Neutrophil (primary cell): ENCODE measurements around the gene ARTN.
A peak's percentile ranks its signal among the peaks of the same experiment; 100 is the strongest.

Experiments
- H3K27ac ChIP-seq: fragments of 200-600 bp; sonication (generic); 2 replicates; pipeline ENCODE4 v1.5.1; 2016; ENCODE audit warnings: mild to moderate bottlenecking, moderate library complexity
- H3K27me3 ChIP-seq: fragments of 200-600 bp; sonication (generic); 2 replicates; pipeline ENCODE4 v1.6.0; 2016; ENCODE audit warnings: mild to moderate bottlenecking
- H3K36me3 ChIP-seq: fragments of 200-600 bp; sonication (generic); 2 replicates; pipeline ENCODE4 v1.5.1; 2017
- H3K4me1 ChIP-seq, 2 experiments: fragments of 200-600 bp in 1 of 2; sonication (generic) in 1 of 2; 1 replicate in 1 of 2; 2 replicates in 1 of 2; pipeline versions ENCODE4 v1.5.1 to v1.6.1; 2013 to 2016; ENCODE audit warnings: low read depth in 1 of 2, low read length in 1 of 2, mild to moderate bottlenecking in 1 of 2, moderate library complexity in 1 of 2; ENCODE audit not compliant: control insufficient read depth in 1 of 2, insufficient read depth in 1 of 2
- H3K4me3 ChIP-seq, 2 experiments: fragments of 200-600 bp in 1 of 2; sonication (generic) in 1 of 2; 1 replicate in 1 of 2; 2 replicates in 1 of 2; pipeline ENCODE4 v1.5.1; 2013 to 2016; ENCODE audit warnings: low read depth in 1 of 2, low read length in 1 of 2, mild to moderate bottlenecking in 1 of 2, moderate library complexity in 1 of 2
- H3K9me3 ChIP-seq: fragments of 200-600 bp; sonication (generic); 2 replicates; pipeline ENCODE4 v1.5.1; 2016
- TF ChIP-seq, protein P1 (sequence below): fragments of 200-600 bp; sonication (generic); IDR thresholded peaks from 2 replicates; pipeline ENCODE4 v1.5.1; 2016; ENCODE audit warnings: antibody characterized with exemption

The ARTN gene

DNA sequence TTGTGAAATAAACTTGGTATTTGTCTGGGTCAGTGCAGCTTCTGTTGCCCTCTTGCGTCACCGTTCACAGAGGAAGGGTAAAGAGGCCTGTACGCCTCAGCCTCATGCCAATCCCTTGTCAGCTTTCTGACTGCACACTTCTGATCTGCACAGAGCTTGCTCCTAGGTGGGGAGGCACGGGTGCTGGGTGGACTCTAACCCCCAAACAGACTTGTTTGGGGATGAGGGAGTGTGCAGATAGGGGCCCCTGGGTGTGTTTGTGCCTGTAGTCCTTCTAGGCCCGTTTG, 44.6 kb downstream of the ARTN start:
- Histone ChIP-seq H3K4me1 (peaks cover 78 to 81% of the 10 kb centered on the region in 2 experiments), H3K27ac (peak overlapping the region; percentile 98), H3K9me3 (no peaks in the 10 kb centered on the region), H3K36me3 (peaks cover 30% of the 10 kb centered on the region), H3K27me3 (peaks cover 13% of the 10 kb centered on the region), H3K4me3 (peak overlapping the region; percentile 57 to 96)
- TF ChIP-seq, protein P1, sequence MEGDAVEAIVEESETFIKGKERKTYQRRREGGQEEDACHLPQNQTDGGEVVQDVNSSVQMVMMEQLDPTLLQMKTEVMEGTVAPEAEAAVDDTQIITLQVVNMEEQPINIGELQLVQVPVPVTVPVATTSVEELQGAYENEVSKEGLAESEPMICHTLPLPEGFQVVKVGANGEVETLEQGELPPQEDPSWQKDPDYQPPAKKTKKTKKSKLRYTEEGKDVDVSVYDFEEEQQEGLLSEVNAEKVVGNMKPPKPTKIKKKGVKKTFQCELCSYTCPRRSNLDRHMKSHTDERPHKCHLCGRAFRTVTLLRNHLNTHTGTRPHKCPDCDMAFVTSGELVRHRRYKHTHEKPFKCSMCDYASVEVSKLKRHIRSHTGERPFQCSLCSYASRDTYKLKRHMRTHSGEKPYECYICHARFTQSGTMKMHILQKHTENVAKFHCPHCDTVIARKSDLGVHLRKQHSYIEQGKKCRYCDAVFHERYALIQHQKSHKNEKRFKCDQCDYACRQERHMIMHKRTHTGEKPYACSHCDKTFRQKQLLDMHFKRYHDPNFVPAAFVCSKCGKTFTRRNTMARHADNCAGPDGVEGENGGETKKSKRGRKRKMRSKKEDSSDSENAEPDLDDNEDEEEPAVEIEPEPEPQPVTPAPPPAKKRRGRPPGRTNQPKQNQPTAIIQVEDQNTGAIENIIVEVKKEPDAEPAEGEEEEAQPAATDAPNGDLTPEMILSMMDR, result no peak

DNA sequence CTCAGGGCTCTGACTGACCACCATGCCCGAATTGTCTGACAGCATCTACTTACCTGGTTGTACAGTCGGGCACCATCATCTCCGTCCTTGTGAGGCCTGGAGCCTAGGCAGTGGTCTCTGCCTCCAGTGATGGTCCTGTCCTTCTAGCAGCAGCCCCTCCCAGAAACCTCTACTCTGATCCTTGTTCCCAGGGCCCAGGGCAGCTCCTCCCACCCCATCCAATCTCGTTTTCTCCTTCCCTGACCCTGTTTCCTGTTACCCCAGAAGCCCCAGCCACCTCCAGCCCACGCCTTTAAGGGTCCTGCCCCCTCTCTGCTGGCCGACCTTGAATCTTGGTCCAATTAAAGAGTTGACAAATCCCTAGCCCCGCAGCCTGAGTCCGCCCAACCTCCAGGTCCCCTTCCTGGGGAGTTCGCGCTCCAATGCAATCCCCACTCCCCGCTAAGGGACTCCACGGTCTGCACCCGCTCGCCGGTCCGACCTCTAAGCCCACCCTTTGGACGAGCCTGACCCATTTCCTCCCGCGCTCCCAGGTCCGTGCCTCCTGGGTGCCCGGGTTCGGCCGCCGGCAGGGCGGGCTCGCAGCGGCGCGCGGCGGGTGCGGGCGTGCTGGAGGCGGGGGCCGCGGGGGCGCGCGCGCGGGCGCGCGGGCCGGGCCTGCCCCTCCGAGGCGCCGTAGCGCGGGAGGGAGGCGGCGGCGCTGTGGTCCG, 45.1 kb downstream of the ARTN start, which contains the start of gene B4GALT2:
TSS of gene B4GALT2 (plus strand) at position 660 of the 710 bp plus-strand sequence. CDS start 1,951 bp downstream, outside the sequence.
- Histone ChIP-seq H3K4me3 (peak within 1 kb of the TSS; percentile 57 to 96), H3K4me1 (peaks cover 82 to 85% of the 10 kb centered on the region in 2 experiments), H3K27ac (peak within 1 kb of the TSS; percentile 98), H3K36me3 (peaks cover 30% of the 10 kb centered on the region), H3K27me3 (peaks cover 13% of the 10 kb centered on the region), H3K9me3 (no peaks in the 10 kb centered on the region)
- TF ChIP-seq, protein P1, result no peak

DNA sequence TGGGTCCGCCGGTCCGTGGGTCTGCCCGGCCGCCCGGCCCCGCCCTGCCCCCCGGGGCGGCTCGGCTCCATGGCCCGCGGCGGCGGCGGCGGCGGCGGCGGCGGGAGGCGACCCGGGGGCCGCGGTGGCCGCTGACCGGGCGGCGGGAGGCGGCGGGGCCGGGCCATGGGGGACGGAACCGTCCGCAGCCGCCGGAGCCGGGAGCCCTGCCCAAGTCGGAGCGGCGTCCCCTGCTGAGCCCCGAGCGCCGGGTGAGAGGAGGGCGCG, 45.6 kb downstream of the ARTN start:
- no peaks in the 10 kb centered on the region for H3K9me3 ChIP-seq
- H3K27me3 ChIP-seq, result peaks cover 13% of the 10 kb centered on the region
- peaks cover 80 to 83% of the 10 kb centered on the region in 2 experiments for H3K4me1 ChIP-seq
- TF ChIP-seq, protein P1, result no peak
- no peak overlapping the region for H3K27ac ChIP-seq
- peaks cover 30% of the 10 kb centered on the region for H3K36me3 ChIP-seq
- H3K4me3 ChIP-seq, result peak overlapping the region; percentile 26 to 64

DNA sequence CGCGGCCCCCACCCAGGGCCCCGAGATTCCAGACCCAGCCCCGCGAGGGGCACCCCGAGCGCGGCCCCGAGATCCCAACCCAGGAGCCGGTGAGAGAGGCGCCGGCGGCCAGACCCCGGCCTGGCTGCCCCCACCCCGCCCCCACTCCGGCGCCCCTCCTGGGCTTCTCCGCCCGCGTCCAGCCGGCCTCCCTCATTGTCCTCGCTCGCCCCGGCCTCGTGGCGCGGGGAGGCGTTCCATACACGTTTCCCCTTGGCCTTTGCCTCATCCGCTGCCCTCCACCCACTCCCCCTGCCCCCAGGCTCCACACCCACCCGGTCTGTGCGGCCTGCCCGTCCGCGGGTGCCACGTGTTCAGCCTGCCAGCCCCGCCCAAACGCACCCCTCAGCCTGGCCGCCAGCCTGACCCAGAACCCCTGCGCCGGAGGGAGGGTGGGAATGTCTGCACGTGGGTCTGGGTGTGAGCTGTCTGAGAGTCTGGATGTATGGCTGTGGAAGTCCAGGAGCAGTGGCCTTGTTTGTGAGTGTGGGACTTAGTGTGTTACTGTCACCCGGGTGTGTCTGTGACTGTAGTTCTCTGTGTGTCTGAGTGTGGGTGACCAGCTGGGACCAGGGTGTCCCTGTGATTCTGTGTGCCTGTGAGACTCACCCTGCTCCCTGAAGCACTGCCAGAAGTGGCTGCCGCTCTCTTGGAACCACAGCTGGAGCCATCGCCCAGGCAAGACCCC, 46.1 kb downstream of the ARTN start:
- Histone ChIP-seq H3K27me3 (peaks cover 13% of the 10 kb centered on the region), H3K4me1 (peaks cover 76 to 79% of the 10 kb centered on the region in 2 experiments), H3K27ac (no peak overlapping the region), H3K36me3 (peaks cover 30% of the 10 kb centered on the region), H3K4me3 (peak overlapping the region; percentile 26 to 64), H3K9me3 (no peaks in the 10 kb centered on the region)
- TF ChIP-seq, protein P1, result no peak

DNA sequence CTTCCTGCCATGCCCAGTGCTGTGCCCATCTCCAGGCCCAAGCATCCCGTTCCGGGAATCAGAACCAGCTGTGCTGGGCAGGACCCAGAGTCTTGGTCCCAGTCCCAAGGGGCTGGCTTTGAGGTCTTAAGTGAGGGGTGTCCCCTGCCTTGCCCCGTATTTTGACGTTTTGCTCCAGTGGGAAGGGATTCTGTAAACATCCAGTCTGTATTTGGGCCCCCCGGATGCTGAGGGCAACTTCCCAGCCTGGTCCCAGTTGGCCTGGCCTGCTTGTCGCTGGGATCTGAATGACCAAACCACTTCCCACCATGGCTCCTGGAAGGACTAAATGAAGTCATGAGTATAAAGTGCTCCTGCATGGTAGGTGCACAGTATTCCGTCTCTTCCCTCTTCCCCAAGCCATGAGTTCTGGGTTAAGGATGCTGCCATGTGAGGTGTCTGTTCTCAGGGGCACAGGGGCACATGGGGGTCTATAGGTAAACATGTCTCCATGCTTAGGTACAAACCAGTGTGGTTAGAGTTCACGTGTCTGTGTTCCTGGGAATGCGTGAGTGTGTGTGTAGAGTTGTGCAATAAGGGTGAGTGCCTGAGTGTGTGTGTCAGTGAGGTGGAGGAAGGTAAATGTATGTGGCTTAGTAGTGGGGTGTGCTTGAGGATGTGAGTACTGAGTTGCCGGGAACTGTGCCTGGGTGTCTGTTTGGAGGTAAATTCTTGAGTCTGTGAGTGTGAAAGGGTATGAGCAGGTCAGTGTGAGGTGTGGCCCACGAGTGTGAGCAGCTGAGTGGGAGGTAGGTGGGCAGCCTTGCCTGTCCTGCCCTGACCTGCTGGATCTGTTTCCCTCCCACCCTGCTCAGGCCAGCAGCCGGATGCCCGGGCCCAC, 46.9 kb downstream of the ARTN start:
- H3K36me3 ChIP-seq, result peaks cover 30% of the 10 kb centered on the region
- peaks cover 13% of the 10 kb centered on the region for H3K27me3 ChIP-seq
- H3K4me1 ChIP-seq, result peaks cover 76 to 78% of the 10 kb centered on the region in 2 experiments
- H3K9me3 ChIP-seq, result no peaks in the 10 kb centered on the region
- peak overlapping the region in 1 of 2 experiments; percentile 64 for H3K4me3 ChIP-seq
- TF ChIP-seq, protein P1, result no peak
- H3K27ac ChIP-seq, result peak overlapping the region; percentile 2
